Hair follicle dermal papilla cell (primary cell): ENCODE results near the gene ZNF416. TPM values are rescaled to one million over a fixed set of nuclear protein-coding genes. Genes with fewer than 3 reads are reported as not detected.

ENCODE experiments used
- total RNA-seq: library from RNA; depleted of rRNA; stranded (reverse); fragments of >200 nt; gene quantifications from 2 replicates; pipeline ENCODE4 v1.2.3, GENCODE V29; 2012

Gene ZNF416
- 11.2 and 11.3 TPM in 2 replicates for total RNA-seq

GRCh38 chr19:57578487-57579205, at the start of gene ZNF416:
Gene ZNF416, minus strand, starts transcription at chr19:57578911. Its CDS starts 207 bp downstream, at chr19:57578704.

GRCh38 chr19:57613941-57614743, 35.4 kb upstream of the ZNF416 start, which contains the start of gene ZNF134:
Gene ZNF134, plus strand, starts transcription at chr19:57614242. Its CDS starts 5,227 bp downstream, at chr19:57619469.

GRCh38 chr19:57599761-57600383, 21.2 kb upstream of the ZNF416 start, which contains the start of gene ZNF530:
Gene ZNF530, plus strand, starts transcription at chr19:57599885. Its CDS starts 4,461 bp downstream, at chr19:57604346.

GRCh38 chr19:57583521-57584416, 5.1 kb upstream of the ZNF416 start, which contains the start of gene ZIK1:
Gene ZIK1, plus strand, starts transcription at chr19:57584145. Its CDS starts 212 bp downstream, at chr19:57584357.

GRCh38 chr19:57559404-57560025, 19.2 kb downstream of the ZNF416 start, which contains the start of gene ZNF550:
Gene ZNF550, minus strand, starts transcription at chr19:57559863. Its CDS starts 181 bp downstream, at chr19:57559682.

GRCh38 chr19:57527136-57527881, 51.4 kb downstream of the ZNF416 start, which contains the start of gene ZNF549:
Gene ZNF549, plus strand, starts transcription at chr19:57527356. Its CDS starts 218 bp downstream, at chr19:57527574.

Other genes starting within 250 kb of the ZNF416 start
- gene ZNF304, start 227.6 kb downstream of the ZNF416 start, total RNA-seq, result 13.5 and 14.8 TPM in 2 replicates
- gene TRAPPC2B, start 215.4 kb downstream of the ZNF416 start, total RNA-seq, result 7.5 and 10.9 TPM in 2 replicates
- gene ZNF547, start 215.4 kb downstream of the ZNF416 start, total RNA-seq, result 2.9 and 3.9 TPM in 2 replicates
- 25.4 and 30.2 TPM in 2 replicates for gene ZNF548, start 189.1 kb downstream of the ZNF416 start, total RNA-seq
- gene ZNF17, start 167.8 kb downstream of the ZNF416 start, total RNA-seq, result 14.7 and 14.8 TPM in 2 replicates
- 7.6 and 9.8 TPM in 2 replicates for gene ZNF749, start 143.6 kb downstream of the ZNF416 start, total RNA-seq
- 0.49 and 0.81 TPM in 2 replicates for gene VN1R1, start 121.8 kb downstream of the ZNF416 start, total RNA-seq
- 21.7 and 23.2 TPM in 2 replicates for gene ZNF772, start 101.3 kb downstream of the ZNF416 start, total RNA-seq
- 12.0 and 13.1 TPM in 2 replicates for gene ZNF419, start 91.2 kb downstream of the ZNF416 start, total RNA-seq
- 24.3 and 31.8 TPM in 2 replicates for gene ZNF773, start 79.0 kb downstream of the ZNF416 start, total RNA-seq
- gene ZNF549, start 51.6 kb downstream of the ZNF416 start, total RNA-seq, result 7.0 and 8.8 TPM in 2 replicates
- 7.3 and 9.4 TPM in 2 replicates for gene ZNF550, start 19.0 kb downstream of the ZNF416 start, total RNA-seq
- gene ZIK1, start 5.2 kb upstream of the ZNF416 start, total RNA-seq, result 11.5 and 13.8 TPM in 2 replicates
- gene ZNF530, start 21.0 kb upstream of the ZNF416 start, total RNA-seq, result 3.8 and 5.0 TPM in 2 replicates
- 33.9 and 40.4 TPM in 2 replicates for gene ZNF134, start 35.3 kb upstream of the ZNF416 start, total RNA-seq
- gene ZNF211, start 54.3 kb upstream of the ZNF416 start, total RNA-seq, result 9.2 and 9.6 TPM in 2 replicates
- gene ZSCAN4, start 90.0 kb upstream of the ZNF416 start, total RNA-seq, result not detected in 2 replicates
- gene ZNF551, start 103.1 kb upstream of the ZNF416 start, total RNA-seq, result 12.6 and 13.6 TPM in 2 replicates
- gene ZNF154, start 130.3 kb upstream of the ZNF416 start, total RNA-seq, result 6.0 and 7.6 TPM in 2 replicates
- 9.6 and 10.1 TPM in 2 replicates for gene ZNF671, start 148.7 kb upstream of the ZNF416 start, total RNA-seq
- gene ZNF776, start 167.9 kb upstream of the ZNF416 start, total RNA-seq, result 16.0 and 19.5 TPM in 2 replicates
- 15.3 and 17.0 TPM in 2 replicates for gene ZNF586, start 190.8 kb upstream of the ZNF416 start, total RNA-seq
- 4.5 and 6.0 TPM in 2 replicates for gene ZNF552, start 236.0 kb upstream of the ZNF416 start, total RNA-seq